Endometrial microvascular endothelial cells (primary cell): ENCODE results near the gene OLFM1. TPM values are rescaled to one million over a fixed set of nuclear protein-coding genes. Genes with fewer than 3 reads are reported as not detected.

Experiments used
- in situ Hi-C: cut with HindIII; loops from 2 replicates; pipeline ENCODE4 v1.10.0; 2017; ENCODE audit warnings: low sequenced_read_pairs, low pct_unique_long_range_greater_than_20kb; ENCODE audit errors: inconsistent ontology term
- total RNA-seq: library from RNA; depleted of rRNA; stranded (reverse); fragments of >200 nt; gene quantifications from one replicate; pipeline ENCODE4 v1.2.3, GENCODE V29; 2015; ENCODE audit errors: inconsistent ontology term

The OLFM1 gene
- total RNA-seq, 1 donor from 2014 or later, result not detected

- in situ Hi-C loops, result no loop called here
Measured at GRCh38 chr9:135074354-135075233, 12.9 kb upstream of the OLFM1 start.

- in situ Hi-C loops, result no loop called here
Measured at GRCh38 chr9:135075234-135076142, 12.0 kb upstream of the OLFM1 start.

GRCh38 chr9:135076143-135076875, 11.2 kb upstream of the OLFM1 start:
- in situ Hi-C loops, result no loop called here

- in situ Hi-C loops, result no loop called here
Measured at GRCh38 chr9:135076876-135077430, 10.5 kb upstream of the OLFM1 start.

GRCh38 chr9:135077497-135078200, 9.8 kb upstream of the OLFM1 start:
- in situ Hi-C loops, result no loop called here

- in situ Hi-C loops, result no loop called here
Measured at GRCh38 chr9:135078361-135078821, 9.1 kb upstream of the OLFM1 start.

- in situ Hi-C loops, result no loop called here
Measured at GRCh38 chr9:135079018-135079417, 8.4 kb upstream of the OLFM1 start.

GRCh38 chr9:135079676-135080075, 7.8 kb upstream of the OLFM1 start:
- in situ Hi-C loops, result loop anchor here (10.0 kb wide), 1 partner anchor 335 kb away; no protein-coding TSS in a partner anchor

GRCh38 chr9:135080286-135081263, 6.9 kb upstream of the OLFM1 start:
- in situ Hi-C loops, result loop anchor here (10.0 kb wide), 1 partner anchor 334 kb away; no protein-coding TSS in a partner anchor

GRCh38 chr9:135081264-135081660, 6.2 kb upstream of the OLFM1 start:
- in situ Hi-C loops, result loop anchor here (10.0 kb wide), 1 partner anchor 334 kb away; no protein-coding TSS in a partner anchor

GRCh38 chr9:135081731-135082130, 5.7 kb upstream of the OLFM1 start:
- in situ Hi-C loops, result loop anchor here (10.0 kb wide), 1 partner anchor 333 kb away; no protein-coding TSS in a partner anchor

- in situ Hi-C loops, result loop anchor here (10.0 kb wide), 1 partner anchor 332 kb away; no protein-coding TSS in a partner anchor
Measured at GRCh38 chr9:135082536-135082935, 4.9 kb upstream of the OLFM1 start.

GRCh38 chr9:135083241-135083810, 4.1 kb upstream of the OLFM1 start:
- in situ Hi-C loops, result loop anchor here (10.0 kb wide), 1 partner anchor 331 kb away; no protein-coding TSS in a partner anchor

- in situ Hi-C loops, result loop anchor here (10.0 kb wide), 1 partner anchor 331 kb away; no protein-coding TSS in a partner anchor
Measured at GRCh38 chr9:135083831-135084230, 3.6 kb upstream of the OLFM1 start.

- in situ Hi-C loops, result loop anchor here (10.0 kb wide), 1 partner anchor 331 kb away; no protein-coding TSS in a partner anchor
Measured at GRCh38 chr9:135084262-135084661, 3.2 kb upstream of the OLFM1 start.
